DMS114 treated with DMSO at 0.1 percent for 48 hours (cell line): ENCODE results near the gene HOMER3.
"Not testable (repeated sequence)": the region's sequence is repeated elsewhere in the genome, so short reads cannot be mapped to it uniquely, and the experiment has no call there.

Experiments
- DNase-seq: peaks from one replicate; lab custom pipeline; 2025; ENCODE audit not compliant: unreplicated experiment; lab: John Stamatoyannopoulos, UW

The HOMER3 gene

DNA sequence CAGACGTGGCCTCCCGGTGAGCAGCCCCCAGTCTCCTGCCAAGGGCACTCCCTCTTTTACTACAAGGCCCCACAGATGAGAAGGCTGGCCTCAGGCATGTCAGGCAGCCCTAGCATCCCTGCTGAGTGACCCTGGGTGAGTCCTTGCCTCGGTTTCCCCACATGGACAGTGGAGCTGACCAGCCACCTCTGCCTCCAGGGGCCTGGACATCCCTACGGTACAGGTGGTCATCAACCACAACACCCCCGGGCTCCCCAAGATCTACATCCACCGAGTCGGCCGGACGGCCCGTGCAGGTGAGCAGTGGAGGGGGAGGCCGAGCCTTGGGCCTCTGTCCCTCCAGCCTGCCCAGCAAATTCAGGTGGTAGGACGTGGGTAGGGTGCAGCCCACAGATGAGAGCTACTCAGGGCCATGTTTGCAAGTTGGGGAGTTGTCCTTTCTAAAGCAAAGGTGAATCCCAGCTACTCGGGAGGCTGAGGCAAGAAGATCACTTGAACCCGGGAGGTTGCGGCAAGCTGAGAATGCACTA, 16.3 kb downstream of the HOMER3 start:
- no peak for DNase-seq

GRCh38 chr19:18922228-18922985, 18.6 kb downstream of the HOMER3 start:
- DNase-seq, result no peak

DNA sequence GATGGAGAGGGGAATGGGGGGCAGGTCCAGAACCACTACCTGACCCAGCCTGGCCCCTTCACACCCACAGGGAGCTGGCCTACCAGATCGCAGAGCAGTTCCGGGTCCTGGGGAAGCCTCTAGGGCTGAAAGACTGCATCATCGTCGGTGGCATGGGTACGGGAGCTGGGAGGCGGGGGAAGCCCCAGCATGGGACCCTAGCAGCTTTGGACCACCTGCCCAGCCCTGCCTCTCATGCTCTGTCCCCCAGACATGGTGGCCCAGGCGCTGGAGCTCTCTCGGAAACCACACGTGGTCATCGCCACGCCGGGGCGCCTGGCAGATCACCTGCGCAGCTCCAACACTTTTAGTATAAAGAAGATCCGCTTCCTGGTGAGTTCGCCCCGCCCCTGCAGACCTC, 19.4 kb downstream of the HOMER3 start:
- DNase-seq, result no peak

- no peak for DNase-seq
These were observed 20.6 kb downstream of the HOMER3 start for GRCh38 chr19:18920400-18920799.

GRCh38 chr19:18919900-18920214, 21.2 kb downstream of the HOMER3 start:
- DNase-seq, result no peak

DNA sequence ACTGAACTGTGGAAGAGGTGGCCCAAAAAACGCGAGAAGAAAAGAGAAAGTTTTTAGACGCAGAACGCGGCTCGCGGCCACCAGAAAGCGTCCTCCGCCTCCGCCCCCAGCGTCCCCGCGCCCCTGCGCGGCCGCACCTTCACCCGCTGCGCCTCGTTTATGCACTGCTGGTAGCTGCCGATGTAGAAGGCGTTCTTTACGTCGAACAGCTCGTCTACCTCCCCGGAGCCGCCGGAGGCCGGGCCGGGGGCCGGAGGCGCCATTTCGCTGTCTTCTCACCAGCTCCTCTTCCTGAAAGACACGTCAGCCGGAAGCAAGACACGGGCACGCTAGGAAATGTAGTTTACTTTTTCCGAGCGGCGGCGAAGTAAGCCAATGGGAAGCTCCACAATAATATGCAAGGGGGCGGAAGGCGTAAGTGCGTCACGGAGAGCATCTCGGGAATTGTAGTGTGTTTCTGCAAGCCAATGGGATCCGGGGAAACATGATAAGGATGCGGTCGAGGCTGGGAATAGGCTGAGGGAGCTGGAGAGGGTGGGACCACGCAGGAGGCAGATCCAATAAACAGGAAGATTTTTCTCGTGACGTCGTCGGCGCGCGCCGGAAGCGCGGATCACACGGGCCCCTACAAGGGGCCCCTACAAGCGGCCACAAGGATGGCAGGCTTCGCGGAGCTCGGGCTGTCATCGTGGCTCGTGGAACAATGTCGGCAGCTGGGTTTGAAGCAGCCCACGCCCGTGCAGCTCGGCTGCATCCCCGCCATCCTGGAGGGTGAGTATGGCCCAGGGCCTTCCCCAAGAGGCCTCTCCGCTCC, 21.7 kb downstream of the HOMER3 start, which contains the start of the genes COPE and DDX49:
TSS of gene COPE (minus strand) at position 302 of the 814 bp plus-strand sequence. CDS start at position 263, 39 bp downstream.
TSS of gene DDX49 (plus strand) at position 630 of the 814 bp plus-strand sequence. CDS start at position 657, 27 bp downstream.
- peak; percentile 100 for DNase-seq

- not testable (repeated sequence) for DNase-seq
These were observed 23.4 kb downstream of the HOMER3 start for GRCh38 chr19:18917593-18917992.

GRCh38 chr19:18915639-18916038, 25.4 kb downstream of the HOMER3 start:
- DNase-seq, result peak; percentile 35

- no peak for DNase-seq
These were observed 27.6 kb downstream of the HOMER3 start for GRCh38 chr19:18913466-18913865.

GRCh38 chr19:18912933-18913332, 28.1 kb downstream of the HOMER3 start:
- DNase-seq, result no peak

GRCh38 chr19:18910801-18911436, 30.1 kb downstream of the HOMER3 start:
- DNase-seq, result no peak

DNA sequence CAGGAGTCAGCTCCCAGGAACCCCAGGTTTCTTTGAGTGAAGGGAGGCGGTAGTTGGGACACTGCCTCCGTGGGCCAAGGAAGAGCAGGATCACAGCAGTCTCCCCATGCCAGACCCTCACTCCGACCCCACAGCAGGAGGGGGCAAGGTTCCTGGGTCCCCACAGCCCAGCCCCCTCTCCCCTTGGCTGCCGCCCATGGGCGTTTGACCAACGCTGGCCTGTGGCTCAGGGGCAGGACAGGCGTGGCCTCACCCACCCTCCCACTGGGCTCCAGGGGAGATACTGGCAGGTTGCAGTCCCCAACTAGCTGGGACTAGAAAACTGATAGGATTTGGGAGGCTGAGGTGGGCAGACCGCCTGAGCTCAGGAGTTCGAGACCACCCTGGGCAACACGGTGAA, 31.0 kb downstream of the HOMER3 start:
- DNase-seq, result no peak

- DNase-seq, result no peak
These were observed 31.9 kb downstream of the HOMER3 start for GRCh38 chr19:18908917-18909619.

- no peak for DNase-seq
These were observed 34.2 kb downstream of the HOMER3 start for GRCh38 chr19:18906605-18907519.

DNA sequence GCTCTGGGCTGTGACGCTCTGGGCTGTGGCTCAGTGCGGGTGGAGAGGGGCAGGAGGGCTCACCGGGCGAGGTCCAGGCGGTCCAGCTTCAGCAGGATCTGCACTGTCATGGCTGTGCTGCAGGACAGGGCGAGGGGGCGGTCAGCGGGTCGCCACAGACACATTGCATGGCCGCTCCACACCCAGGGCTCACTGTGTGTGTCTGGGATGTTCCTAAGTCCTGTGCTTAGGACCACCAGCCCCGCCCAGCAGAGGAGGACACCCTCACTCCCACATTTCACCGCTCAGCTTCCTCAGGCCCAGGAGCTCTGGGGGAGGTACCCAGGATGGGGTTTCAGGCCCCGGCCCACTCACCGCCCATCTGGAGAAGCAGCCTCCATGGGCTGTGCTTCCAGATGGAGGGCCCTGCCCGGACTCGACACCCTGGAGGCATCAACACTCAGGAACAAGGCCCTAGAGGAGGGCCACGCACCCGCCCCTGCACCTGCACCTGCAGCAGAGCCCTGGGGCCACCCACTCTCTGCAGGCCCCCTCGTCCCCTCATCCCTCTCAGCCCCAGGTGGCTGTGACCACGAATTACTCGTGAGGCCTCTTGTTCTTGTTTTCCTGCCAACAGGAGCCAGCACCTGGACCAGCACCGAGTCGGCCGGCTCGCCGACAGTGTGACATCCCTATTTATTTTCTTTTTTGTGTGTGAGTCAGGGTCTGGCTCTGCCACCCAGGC, 35.3 kb downstream of the HOMER3 start:
- no peak for DNase-seq

DNA sequence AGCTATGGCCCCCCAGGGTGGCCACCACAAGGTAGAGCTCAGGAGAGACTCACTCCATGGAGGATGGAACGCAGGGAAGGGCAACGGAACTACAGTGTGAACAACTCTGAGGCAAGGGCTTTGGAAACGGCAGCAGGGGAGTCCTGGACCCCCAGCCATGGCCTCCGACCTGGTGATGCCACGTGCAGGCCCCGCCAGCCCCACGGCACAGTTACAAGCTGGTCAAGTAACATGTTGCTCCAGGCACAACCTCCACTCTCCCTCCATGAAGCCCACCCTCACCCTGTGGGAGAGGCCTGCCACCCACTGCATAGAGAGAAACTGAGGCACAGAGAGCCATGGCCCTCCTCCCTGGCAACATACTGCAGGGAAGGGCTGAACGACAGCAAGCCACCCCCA, 36.0 kb downstream of the HOMER3 start:
- DNase-seq, result no peak

DNA sequence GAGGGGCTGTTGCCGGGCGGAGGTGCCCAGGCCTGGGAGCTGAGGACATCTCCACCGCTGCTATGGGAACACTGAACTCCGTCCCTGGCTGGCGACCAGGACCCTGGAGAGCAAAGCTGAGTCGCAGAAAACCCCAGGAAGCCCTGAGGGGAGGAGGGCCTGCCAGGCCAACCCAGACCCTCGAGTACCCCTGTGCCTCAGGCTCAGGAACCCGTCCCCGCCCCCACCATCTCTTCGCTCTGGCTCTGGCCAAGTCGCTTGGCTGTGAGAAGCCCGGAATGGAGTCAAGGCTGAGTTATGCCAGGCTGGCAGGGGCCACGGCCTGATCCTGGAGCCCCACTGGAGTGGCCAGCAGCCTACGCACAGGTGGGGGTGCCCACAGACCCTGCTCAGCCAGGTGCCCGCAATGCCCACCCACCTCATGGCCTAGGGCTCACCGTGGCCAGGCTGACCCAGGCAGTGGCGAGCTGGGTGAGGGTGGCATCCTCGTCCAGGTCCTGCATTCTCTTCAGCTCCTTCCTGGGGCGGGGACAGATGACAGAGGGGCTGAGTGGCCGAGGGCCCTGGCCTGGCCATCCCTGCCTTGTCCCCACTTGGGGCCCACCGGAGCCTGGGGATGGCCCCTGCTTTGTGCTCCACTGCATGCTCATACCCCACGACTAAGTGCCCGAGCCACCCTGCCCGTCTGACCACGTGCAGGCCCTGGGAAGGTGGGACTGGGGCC, 36.5 kb downstream of the HOMER3 start:
- DNase-seq, result no peak
